GM21381 (cell line): ENCODE measurements around the gene PLXNA3.

Experiments
- ATAC-seq: cut with Tn5 transposase; IDR thresholded peaks from one replicate; pipeline ENCODE4 v1.9.1; 2021; ENCODE audit warnings: mild to moderate bottlenecking, moderate library complexity; ENCODE audit not compliant: unreplicated experiment

The PLXNA3 gene

DNA sequence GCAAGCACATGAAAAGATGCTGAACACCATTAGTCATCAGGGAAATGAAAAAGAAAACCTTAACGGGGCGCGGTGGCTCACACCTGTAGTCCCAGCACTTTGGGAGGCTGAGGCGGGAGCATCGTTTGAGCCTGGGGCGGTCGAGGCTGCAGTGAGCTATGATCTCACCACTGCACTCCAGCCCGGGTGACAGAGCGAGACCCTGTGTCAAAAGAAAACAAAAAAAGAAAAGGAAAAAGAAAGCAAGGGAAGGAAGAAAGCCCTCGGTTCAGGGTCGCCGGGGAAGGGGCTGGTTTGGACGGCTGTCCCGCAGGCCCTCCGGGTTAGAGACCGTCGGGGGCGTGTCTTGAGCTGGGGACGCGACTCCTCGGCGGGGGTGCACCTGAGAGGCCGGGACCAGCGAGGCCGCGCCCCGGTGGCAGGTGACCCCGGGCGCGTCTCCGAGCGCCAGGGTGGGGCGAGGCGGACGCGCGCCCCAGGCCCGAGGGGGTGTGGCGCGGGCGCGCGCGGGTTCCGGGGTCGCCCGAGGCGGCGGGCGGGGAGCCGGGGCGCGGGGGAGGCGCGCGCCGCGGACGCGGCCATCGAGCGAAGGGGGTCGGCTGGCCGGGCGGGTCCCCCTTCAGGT is 478 bp upstream of the PLXNA3 start:
- ATAC-seq = peak; percentile 58

GRCh38 chrX:154458954-154459778 is 1.1 kb downstream of the PLXNA3 start:
- no peak for ATAC-seq

- ATAC-seq = no peak
Observed at GRCh38 chrX:154459832-154460231, 1.8 kb downstream of the PLXNA3 start.

- no peak for ATAC-seq
Observed at GRCh38 chrX:154460326-154460725, 2.2 kb downstream of the PLXNA3 start.

GRCh38 chrX:154462396-154462795 is 4.3 kb downstream of the PLXNA3 start:
- no peak for ATAC-seq

DNA sequence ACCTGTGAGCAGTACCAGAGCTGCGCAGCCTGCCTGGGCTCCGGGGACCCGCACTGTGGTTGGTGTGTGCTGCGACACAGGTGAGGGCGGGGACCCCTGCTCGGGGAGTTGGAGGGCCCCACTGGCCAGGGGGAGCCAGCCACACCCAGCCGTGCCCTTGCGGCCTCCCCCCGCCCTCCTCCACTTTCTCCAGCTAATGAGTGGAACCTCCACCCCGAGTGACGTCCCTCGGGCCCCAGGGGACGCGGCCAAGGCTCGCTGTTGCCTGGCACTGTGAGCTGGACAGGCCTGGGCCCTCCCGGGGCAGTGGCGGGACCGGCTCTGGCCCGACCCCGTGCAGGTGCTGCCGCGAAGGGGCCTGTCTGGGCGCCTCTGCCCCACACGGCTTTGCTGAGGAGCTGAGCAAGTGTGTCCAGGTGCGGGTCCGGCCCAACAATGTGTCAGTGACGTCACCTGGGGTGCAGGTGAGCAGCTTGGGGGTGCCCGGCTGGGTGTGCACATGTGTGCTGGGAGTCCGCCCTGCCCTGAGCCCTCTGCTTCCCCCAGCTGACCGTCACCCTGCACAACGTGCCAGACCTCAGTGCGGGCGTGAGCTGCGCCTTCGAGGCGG is 5.6 kb downstream of the PLXNA3 start:
- ATAC-seq = no peak

- no peak for ATAC-seq
Observed at GRCh38 chrX:154464806-154465365, 6.8 kb downstream of the PLXNA3 start.

DNA sequence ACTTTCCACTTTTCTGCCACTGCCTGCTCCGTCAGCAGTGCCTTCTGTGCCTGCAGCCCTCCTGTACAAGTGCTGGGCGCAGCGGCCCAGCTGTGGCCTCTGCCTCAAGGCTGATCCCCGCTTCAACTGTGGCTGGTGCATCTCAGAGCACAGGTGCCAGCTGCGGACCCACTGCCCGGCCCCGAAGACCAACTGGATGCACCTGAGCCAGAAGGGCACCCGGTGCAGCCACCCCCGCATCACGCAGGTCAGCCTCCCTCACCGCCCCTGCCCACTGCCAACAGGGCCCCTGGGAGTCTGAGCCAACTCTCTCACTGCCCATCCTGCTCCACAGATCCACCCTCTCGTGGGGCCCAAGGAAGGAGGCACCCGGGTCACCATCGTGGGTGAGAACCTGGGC is 7.5 kb downstream of the PLXNA3 start:
- no peak for ATAC-seq

DNA sequence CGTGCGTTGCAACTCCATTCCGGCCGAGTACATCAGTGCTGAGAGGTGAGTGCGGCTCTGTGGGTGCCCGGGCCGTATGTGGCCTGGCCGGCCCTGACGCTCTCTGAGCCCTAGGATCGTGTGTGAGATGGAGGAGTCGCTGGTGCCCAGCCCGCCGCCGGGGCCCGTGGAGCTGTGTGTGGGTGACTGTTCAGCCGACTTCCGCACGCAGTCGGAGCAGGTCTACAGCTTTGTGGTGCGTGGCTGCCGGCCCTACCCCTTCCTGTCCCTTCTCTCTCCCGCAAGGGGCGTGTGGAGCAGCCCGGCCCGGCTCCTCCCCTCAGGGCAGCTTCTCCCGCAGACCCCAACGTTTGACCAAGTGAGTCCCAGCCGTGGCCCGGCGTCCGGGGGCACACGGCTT is 8.0 kb downstream of the PLXNA3 start:
- ATAC-seq = no peak

DNA sequence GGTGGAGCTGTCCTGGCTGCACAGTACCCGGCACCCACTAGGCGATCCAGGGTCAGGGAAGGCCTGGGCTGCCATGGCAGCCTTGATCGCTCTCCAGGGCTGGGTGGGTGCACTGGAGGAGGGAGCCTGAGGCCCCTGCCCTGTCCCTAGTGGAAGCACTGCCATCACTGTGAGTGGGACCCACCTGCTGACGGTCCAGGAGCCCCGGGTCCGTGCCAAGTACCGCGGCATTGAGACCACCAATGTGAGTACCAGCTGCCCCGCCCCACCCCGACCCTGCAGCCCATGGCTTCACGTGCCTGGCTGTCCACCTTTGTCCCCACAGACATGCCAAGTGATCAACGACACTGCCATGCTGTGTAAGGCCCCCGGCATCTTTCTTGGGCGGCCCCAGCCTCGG is 8.8 kb downstream of the PLXNA3 start:
- no peak for ATAC-seq

- no peak for ATAC-seq
Observed at GRCh38 chrX:154467556-154467955, 9.5 kb downstream of the PLXNA3 start.

- ATAC-seq = no peak
Observed at GRCh38 chrX:154468217-154468616, 10.1 kb downstream of the PLXNA3 start.

DNA sequence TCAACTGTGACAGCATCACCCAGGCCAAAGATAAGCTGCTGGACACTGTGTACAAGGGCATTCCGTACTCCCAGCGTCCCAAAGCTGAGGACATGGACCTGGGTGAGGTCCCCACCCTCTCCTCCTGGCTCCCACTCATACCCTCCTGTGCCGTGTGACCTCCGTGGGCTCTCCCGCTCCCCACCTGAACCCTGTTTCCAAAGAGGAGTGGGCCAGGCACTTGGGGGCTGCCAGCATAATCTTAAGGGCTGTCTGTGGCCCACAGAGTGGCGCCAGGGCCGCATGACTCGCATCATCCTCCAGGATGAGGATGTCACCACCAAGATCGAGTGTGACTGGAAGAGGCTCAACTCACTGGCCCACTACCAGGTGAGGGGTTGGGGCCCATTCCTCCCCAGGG is 11.0 kb downstream of the PLXNA3 start:
- no peak for ATAC-seq

DNA sequence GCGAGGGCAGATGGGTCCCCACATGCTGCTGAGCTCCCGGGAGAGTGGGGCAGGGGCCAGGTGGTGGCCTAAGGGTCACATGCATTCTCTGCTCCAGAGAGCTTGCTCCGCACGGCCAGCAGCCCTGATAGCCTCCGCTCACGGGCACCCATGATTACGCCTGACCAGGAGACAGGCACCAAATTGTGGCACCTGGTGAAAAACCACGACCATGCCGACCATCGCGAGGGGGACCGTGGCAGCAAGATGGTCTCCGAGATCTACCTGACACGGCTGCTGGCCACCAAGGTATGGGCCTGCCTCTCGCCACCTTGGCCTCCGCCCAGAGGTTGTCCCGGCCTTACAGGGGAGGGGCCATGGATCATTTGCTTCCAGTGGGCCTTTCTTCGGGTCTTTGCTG is 11.8 kb downstream of the PLXNA3 start:
- no peak for ATAC-seq

- ATAC-seq = no peak
Observed at GRCh38 chrX:154470434-154470833, 12.4 kb downstream of the PLXNA3 start.

DNA sequence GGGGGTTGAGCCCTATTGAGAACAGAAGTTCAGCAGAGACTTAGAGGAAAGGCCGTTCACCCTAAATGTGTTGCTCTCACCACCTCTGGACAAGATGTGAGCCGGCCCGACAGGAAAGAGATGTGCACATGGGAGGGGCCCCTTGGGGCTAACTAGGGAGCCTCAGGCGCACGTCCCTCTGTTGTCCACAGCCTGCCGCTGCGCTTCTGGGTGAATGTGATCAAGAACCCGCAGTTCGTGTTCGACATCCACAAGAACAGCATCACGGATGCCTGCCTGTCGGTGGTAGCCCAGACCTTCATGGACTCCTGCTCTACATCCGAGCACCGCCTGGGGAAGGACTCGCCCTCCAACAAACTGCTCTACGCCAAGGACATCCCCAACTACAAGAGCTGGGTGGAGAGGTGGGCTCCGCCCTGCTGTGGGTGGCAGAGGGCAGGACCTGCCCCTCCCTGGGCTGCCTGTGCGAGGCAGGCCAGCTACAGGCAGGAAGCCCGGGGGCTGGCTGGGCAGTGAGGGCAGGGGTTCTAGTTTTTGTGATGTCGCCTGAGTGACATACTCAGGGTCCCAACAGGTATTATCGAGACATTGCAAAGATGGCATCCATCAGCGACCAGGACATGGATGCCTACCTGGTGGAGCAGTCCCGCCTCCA is 13.0 kb downstream of the PLXNA3 start:
- ATAC-seq = no peak

DNA sequence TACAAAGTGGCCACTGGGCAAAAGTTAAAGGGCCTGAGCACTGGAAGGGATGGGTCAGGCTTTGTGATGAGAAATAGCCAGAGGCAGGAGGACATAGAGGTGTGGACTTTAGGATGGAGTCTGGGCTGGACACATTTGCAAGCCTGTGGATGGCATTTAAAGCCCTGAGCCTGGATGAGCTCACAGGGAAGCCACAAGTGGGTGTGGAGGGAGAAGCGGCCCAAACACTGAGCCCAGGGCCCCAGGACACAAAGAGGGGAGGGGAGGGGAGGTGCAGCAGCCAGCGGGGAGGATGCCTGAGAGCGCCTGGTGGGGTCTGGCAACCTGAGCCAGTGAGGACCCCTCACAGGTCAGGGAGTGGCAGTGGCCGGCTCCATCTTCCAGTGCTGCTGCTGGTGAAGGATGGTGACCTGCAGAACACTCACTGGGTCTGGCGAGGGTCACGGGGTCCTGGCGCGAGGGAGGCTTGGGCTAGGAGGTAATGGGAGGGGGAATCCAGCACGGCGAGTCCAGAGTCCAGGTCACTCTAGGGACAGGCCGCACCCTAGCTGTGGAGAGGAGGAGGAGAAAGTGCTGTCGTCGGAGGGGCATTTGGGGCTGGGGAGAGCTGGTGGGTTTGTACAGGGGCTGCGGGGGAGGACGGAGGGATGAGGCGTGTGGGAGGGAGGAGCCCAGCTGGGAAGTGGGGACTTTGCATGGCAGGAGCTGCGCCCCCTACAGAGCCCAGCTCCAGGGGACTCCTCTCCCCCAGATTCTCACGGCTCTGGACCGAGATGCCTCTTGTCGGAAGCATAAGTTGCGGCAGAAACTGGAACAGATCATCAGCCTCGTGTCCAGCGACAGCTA is 14.0 kb downstream of the PLXNA3 start:
- ATAC-seq = no peak

- no peak for ATAC-seq
Observed at GRCh38 chrX:154472685-154473632, 14.9 kb downstream of the PLXNA3 start.

DNA sequence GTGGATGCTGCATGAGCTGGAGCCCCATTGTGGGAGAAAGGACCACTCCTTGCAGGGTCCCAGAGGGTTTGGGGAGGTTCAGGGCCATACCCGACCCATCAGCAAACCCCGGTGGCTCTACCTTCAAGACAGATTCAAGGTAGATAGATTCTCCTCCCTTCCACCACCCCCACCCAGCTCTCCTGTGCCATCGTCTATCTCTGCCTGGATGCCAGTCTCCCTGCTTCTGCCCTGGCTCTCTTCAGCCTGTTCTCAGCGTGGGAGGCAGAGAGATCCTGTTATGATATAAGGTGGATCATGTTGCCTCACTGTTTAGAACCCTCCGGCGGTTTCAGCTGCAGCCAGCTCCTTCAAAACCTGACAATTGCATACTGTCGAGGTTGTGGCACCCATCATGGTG is 15.6 kb downstream of the PLXNA3 start:
- no peak for ATAC-seq
